Neural progenitor cell (in vitro differentiated cells): ENCODE results near the gene ADAMTS12.

Experiments used
- CTCF ChIP-seq: fragments of 200-600 bp; sonication (generic); IDR thresholded peaks from 2 replicates; pipeline ENCODE4 v1.5.1; 2017; ENCODE audit warnings: antibody characterized with exemption, mild to moderate bottlenecking
- EZH2 ChIP-seq: fragments of 200-600 bp; sonication (generic); IDR thresholded peaks from 2 replicates; pipeline ENCODE4 v1.6.1; 2017; ENCODE audit warnings: antibody characterized with exemption, mild to moderate bottlenecking, moderate library complexity
- EZH2phosphoT487 ChIP-seq: fragments of 200-600 bp; sonication (generic); IDR thresholded peaks from 2 replicates; pipeline ENCODE4 v1.6.1; 2017; ENCODE audit warnings: antibody characterized with exemption

- no peak for TF ChIP-seq CTCF
- TF ChIP-seq EZH2: no peak
- no peak for TF ChIP-seq EZH2phosphoT487
Measured at GRCh38 chr5:33721491-33722200, 170.1 kb downstream of the ADAMTS12 start.
